Measurements from ENCODE around the gene UTY.

DNA sequence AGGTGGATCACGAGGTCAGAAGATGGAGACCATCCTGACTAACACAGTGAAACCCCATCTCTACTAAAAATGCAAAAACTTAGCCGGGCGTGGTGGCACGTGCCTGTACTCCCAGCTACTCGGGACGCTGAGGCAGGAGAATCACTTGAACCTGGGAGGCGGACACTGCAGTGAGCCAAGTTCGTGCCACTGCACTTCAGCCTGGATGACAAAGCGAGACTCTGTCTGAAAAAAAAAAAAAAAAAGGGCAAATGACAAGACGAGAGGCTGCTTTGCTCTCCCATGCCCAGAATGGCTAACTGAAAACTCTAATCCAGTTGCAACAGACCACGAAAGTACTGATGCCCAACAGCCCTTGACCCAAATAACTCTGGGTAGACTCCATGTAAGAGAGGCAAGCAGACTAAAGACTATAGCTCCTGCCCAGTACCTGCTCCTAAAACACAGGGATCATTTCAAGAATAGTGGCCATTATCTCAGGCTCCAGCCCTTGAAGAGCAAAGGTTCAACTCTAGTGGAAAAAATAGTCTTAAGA is 29.2 kb downstream of the UTY start:
- TF ChIP-seq CTCF (IDR thresholded peaks at IDR 0.05; ENCODE audit: low read depth, low read length, missing input control) (no peak), SP1 (IDR thresholded peaks at IDR 0.05) (no peak), YY1 (IDR thresholded peaks at IDR 0.05) (no peak)
